ENCODE measurements around the gene CSNK1G2. TPM values are rescaled to one million over a fixed set of nuclear protein-coding genes. Genes with fewer than 3 reads are reported as not detected.

The CSNK1G2 gene
- total and polyA plus RNA-seq, 7 donors: 22.3 to 49.8 (median 33.2) TPM

GRCh38 chr19:1959928-1960589 lies 19.1 kb downstream of the CSNK1G2 start:
- Histone ChIP-seq H3K27me3 (ENCODE audit: insufficient read depth in 3 of 3, low read length in 2 of 3) (no peaks in the 10 kb centered on the region), H3K36me3 (ENCODE audit: insufficient read depth in 1 of 2, low read depth in 1 of 2) (no peaks in the 10 kb centered on the region), H3K4me3 (no peak overlapping the region), H3K27ac (no peak overlapping the region), H3K9me3 (no peaks in the 10 kb centered on the region), H3K4me1 (peaks cover 8% of the 10 kb centered on the region)
- DNase-seq: no peak
- intact Hi-C loops (cut with DNase I): no loop called here
- WGBS, 3 donors: 90 to 95% (median 90%) methylated on average over 32 of the region's 32 CpGs
- no peak for TF ChIP-seq CTCF (IDR thresholded peaks at IDR 0.05)
- no peak for ATAC-seq

- H3K4me1 ChIP-seq: peaks cover 8% of the 10 kb centered on the region
- ATAC-seq: no peak
- no peak for TF ChIP-seq CTCF (IDR thresholded peaks at IDR 0.05)
- H3K27me3 ChIP-seq (ENCODE audit: insufficient read depth in 3 of 3, low read length in 2 of 3): no peaks in the 10 kb centered on the region
- no peaks in the 10 kb centered on the region for H3K36me3 ChIP-seq (ENCODE audit: insufficient read depth in 1 of 2, low read depth in 1 of 2)
- H3K27ac ChIP-seq: no peak overlapping the region
- intact Hi-C loops (cut with DNase I): no loop called here
- H3K9me3 ChIP-seq: no peaks in the 10 kb centered on the region
- WGBS, 3 donors: 91% methylated on average over 36 to 42 of the region's 42 CpGs
- peak in 1 of 2 donors; percentile 51 for DNase-seq
- no peak overlapping the region for H3K4me3 ChIP-seq
These were observed 20.3 kb downstream of the CSNK1G2 start for GRCh38 chr19:1961000-1961883.

GRCh38 chr19:1962674-1963073 lies 21.7 kb downstream of the CSNK1G2 start:
- Histone ChIP-seq H3K4me1 (no peaks in the 10 kb centered on the region), H3K27ac (no peak overlapping the region), H3K4me3 (no peak overlapping the region), H3K36me3 (ENCODE audit: insufficient read depth in 1 of 2, low read depth in 1 of 2) (no peaks in the 10 kb centered on the region), H3K9me3 (no peaks in the 10 kb centered on the region), H3K27me3 (ENCODE audit: insufficient read depth in 3 of 3, low read length in 2 of 3) (no peaks in the 10 kb centered on the region)
- intact Hi-C loops (cut with DNase I): no loop called here
- no peak for ATAC-seq
- TF ChIP-seq CTCF (IDR thresholded peaks at IDR 0.05): no peak
- 93 to 94% (median 94%) methylated on average over 23 of the region's 23 CpGs for WGBS, 3 donors
- no peak for DNase-seq

- no peak for TF ChIP-seq CTCF (IDR thresholded peaks at IDR 0.05)
- peak in 1 of 2 donors; percentile 48 for DNase-seq
- WGBS, 3 donors: 89 to 93% (median 92%) methylated on average over 25 to 26 of the region's 26 CpGs
- H3K27me3 ChIP-seq (ENCODE audit: insufficient read depth in 3 of 3, low read length in 2 of 3): no peaks in the 10 kb centered on the region
- no peaks in the 10 kb centered on the region for H3K4me1 ChIP-seq
- H3K9me3 ChIP-seq: no peaks in the 10 kb centered on the region
- no peak overlapping the region for H3K27ac ChIP-seq
- no peak for ATAC-seq
- peaks cover 0 to 12% of the 10 kb centered on the region in 2 donors for H3K36me3 ChIP-seq (ENCODE audit: insufficient read depth in 1 of 2, low read depth in 1 of 2)
- intact Hi-C loops (cut with DNase I): no loop called here
- no peak overlapping the region for H3K4me3 ChIP-seq
These were observed 26.2 kb downstream of the CSNK1G2 start for GRCh38 chr19:1967087-1967608.
